Chondrocyte (in vitro differentiated cells): ENCODE data around the gene SORCS1. TPM values are rescaled to one million over a fixed set of nuclear protein-coding genes. Genes with fewer than 3 reads are reported as not detected.

Experiments used
- DNase-seq: peaks from one replicate; pipeline ENCODE4 v3.0.0; 2021; ENCODE audit warnings: mixed read lengths, low spot score
- H3K27ac Mint-ChIP-seq: one replicate; pipeline ENCODE4 v1.8.0; 2021; ENCODE audit warnings: mild to moderate bottlenecking, moderate library complexity, mixed read lengths; ENCODE audit not compliant: unreplicated experiment
- H3K27me3 Mint-ChIP-seq: 2 replicates; pipeline ENCODE4 v1.8.0; 2021; ENCODE audit warnings: low read depth, mixed read lengths
- H3K36me3 Mint-ChIP-seq: 2 replicates; pipeline ENCODE4 v1.8.0; 2021; ENCODE audit warnings: low read depth, mixed read lengths
- H3K4me1 Mint-ChIP-seq: 2 replicates; pipeline ENCODE4 v1.8.0; 2021; ENCODE audit warnings: low read depth, mild to moderate bottlenecking, mixed read lengths
- H3K4me3 Mint-ChIP-seq: one replicate; pipeline ENCODE4 v1.8.0; 2021; ENCODE audit warnings: mild to moderate bottlenecking, moderate library complexity, mixed read lengths; ENCODE audit not compliant: unreplicated experiment
- H3K9me3 Mint-ChIP-seq: 2 replicates; pipeline ENCODE4 v1.8.0; 2021; ENCODE audit warnings: low read depth, mixed read lengths
- CTCF ChIP-seq: fragments of 200-600 bp; sonication (generic); IDR thresholded peaks from 2 replicates; pipeline ENCODE4 v1.5.0; 2021; ENCODE audit warnings: antibody characterized with exemption, mild to moderate bottlenecking, moderate library complexity
- total RNA-seq: library from RNA; stranded (reverse); gene quantifications from 3 replicates; pipeline ENCODE4 v1.2.1, GENCODE V29; 2021

SORCS1 gene
- total RNA-seq, 1 donor from 2014 or later, result not detected

- H3K9me3 Mint-ChIP-seq, result no peaks in the 10 kb centered on the region
- DNase-seq, result no peak
- H3K27me3 Mint-ChIP-seq, result peaks cover 2% of the 10 kb centered on the region
- H3K27ac Mint-ChIP-seq, result no peak overlapping the region
- no peak overlapping the region for H3K4me3 Mint-ChIP-seq
- no peaks in the 10 kb centered on the region for H3K36me3 Mint-ChIP-seq
- H3K4me1 Mint-ChIP-seq, result no peaks in the 10 kb centered on the region
- no peak for TF ChIP-seq CTCF
These were observed 82.9 kb downstream of the SORCS1 start for GRCh38 chr10:107081644-107082043.

GRCh38 chr10:107075117-107075516, 89.4 kb downstream of the SORCS1 start:
- Mint-ChIP-seq H3K9me3 (peaks cover 11% of the 10 kb centered on the region), H3K4me1 (no peaks in the 10 kb centered on the region), H3K27ac (peak overlapping the region; percentile 39), H3K36me3 (no peaks in the 10 kb centered on the region), H3K4me3 (no peak overlapping the region), H3K27me3 (peaks cover 2% of the 10 kb centered on the region)
- TF ChIP-seq CTCF, result no peak
- DNase-seq, result no peak

GRCh38 chr10:107072786-107073185, 91.7 kb downstream of the SORCS1 start:
- no peak for TF ChIP-seq CTCF
- Mint-ChIP-seq H3K9me3 (peaks cover 11% of the 10 kb centered on the region), H3K4me1 (no peaks in the 10 kb centered on the region), H3K4me3 (no peak overlapping the region), H3K36me3 (no peaks in the 10 kb centered on the region), H3K27ac (no peak overlapping the region), H3K27me3 (peaks cover 2% of the 10 kb centered on the region)
- DNase-seq, result no peak

GRCh38 chr10:107072028-107072427, 92.5 kb downstream of the SORCS1 start:
- DNase-seq, result no peak
- Mint-ChIP-seq H3K27me3 (no peaks in the 10 kb centered on the region), H3K4me1 (no peaks in the 10 kb centered on the region), H3K27ac (no peak overlapping the region), H3K9me3 (peaks cover 11% of the 10 kb centered on the region), H3K4me3 (no peak overlapping the region), H3K36me3 (no peaks in the 10 kb centered on the region)
- TF ChIP-seq CTCF, result no peak

GRCh38 chr10:107071301-107071700, 93.2 kb downstream of the SORCS1 start:
- Mint-ChIP-seq H3K27me3 (no peaks in the 10 kb centered on the region), H3K4me3 (no peak overlapping the region), H3K27ac (no peak overlapping the region), H3K9me3 (peaks cover 11% of the 10 kb centered on the region), H3K4me1 (no peaks in the 10 kb centered on the region), H3K36me3 (no peaks in the 10 kb centered on the region)
- TF ChIP-seq CTCF, result no peak
- no peak for DNase-seq
